ENCODE data around the gene NBAS. TPM values are rescaled to one million over a fixed set of nuclear protein-coding genes. Genes with fewer than 3 reads are reported as not detected.

NBAS gene
- total RNA-seq, 1 donor from 2014 or later: 57.6 TPM

GRCh38 chr2:15579641-15580040 lies 18.5 kb upstream of the NBAS start:
- Histone ChIP-seq H2AFZ (ENCODE audit: low read depth, low read length) (no peak overlapping the region), H3K4me1 (ENCODE audit: insufficient read depth, low read length) (no peaks in the 10 kb centered on the region), H3K27ac (ENCODE audit: low read depth, low read length) (no peak overlapping the region), H3K79me2 (ENCODE audit: insufficient read depth, low read length) (no peaks in the 10 kb centered on the region), H4K20me1 (ENCODE audit: insufficient read depth, low read length) (no peaks in the 10 kb centered on the region), H3K4me3 (ENCODE audit: insufficient read depth, low read depth, low read length) (no peak overlapping the region), H3K27me3 (ENCODE audit: insufficient read depth, low read length) (no peaks in the 10 kb centered on the region), H3K36me3 (ENCODE audit: insufficient read depth, low read length) (no peaks in the 10 kb centered on the region), H3K4me2 (ENCODE audit: low read length) (peak overlapping the region; percentile 41), H3K9ac (ENCODE audit: low read length) (no peak overlapping the region), H3K9me3 (ENCODE audit: insufficient read depth, low read depth, low read length) (no peaks in the 10 kb centered on the region)
- H3K36me3 Mint-ChIP-seq (ENCODE audit: low read depth, unreplicated experiment): no peaks in the 10 kb centered on the region
- no peak overlapping the region for H3K4me3 Mint-ChIP-seq (ENCODE audit: unreplicated experiment)
- TF ChIP-seq CTCF (IDR thresholded peaks at IDR 0.05; ENCODE audit: insufficient read depth, low read depth, low read length): no peak
- no peak for TF ChIP-seq EZH2 (IDR thresholded peaks at IDR 0.05; ENCODE audit: insufficient read depth, low read length)
- H3K27me3 Mint-ChIP-seq (ENCODE audit: low read depth, unreplicated experiment): no peaks in the 10 kb centered on the region
- H3K27ac Mint-ChIP-seq (ENCODE audit: unreplicated experiment): peak overlapping the region; percentile 50
- H3K4me1 Mint-ChIP-seq (ENCODE audit: low read depth, unreplicated experiment): peaks cover 26% of the 10 kb centered on the region
- no peaks in the 10 kb centered on the region for H3K9me3 Mint-ChIP-seq (ENCODE audit: unreplicated experiment)
- FAIRE-seq (no peak), DNase-seq (ENCODE audit: low read depth) (peak; percentile 75)

GRCh38 chr2:15577071-15577735 lies 16.1 kb upstream of the NBAS start:
- H4K20me1 ChIP-seq (ENCODE audit: insufficient read depth, low read length): no peaks in the 10 kb centered on the region
- no peak overlapping the region for H3K9ac ChIP-seq (ENCODE audit: low read length)
- no peaks in the 10 kb centered on the region for H3K79me2 ChIP-seq (ENCODE audit: insufficient read depth, low read length)
- H3K9me3 Mint-ChIP-seq (ENCODE audit: unreplicated experiment): no peaks in the 10 kb centered on the region
- H3K36me3 Mint-ChIP-seq (ENCODE audit: low read depth, unreplicated experiment): no peaks in the 10 kb centered on the region
- no peak for FAIRE-seq
- no peaks in the 10 kb centered on the region for H3K36me3 ChIP-seq (ENCODE audit: insufficient read depth, low read length)
- H3K4me1 ChIP-seq (ENCODE audit: insufficient read depth, low read length): no peaks in the 10 kb centered on the region
- no peak overlapping the region for H2AFZ ChIP-seq (ENCODE audit: low read depth, low read length)
- H3K27me3 Mint-ChIP-seq (ENCODE audit: low read depth, unreplicated experiment): no peaks in the 10 kb centered on the region
- no peak overlapping the region for H3K27ac ChIP-seq (ENCODE audit: low read depth, low read length)
- H3K4me2 ChIP-seq (ENCODE audit: low read length): no peak overlapping the region
- H3K27ac Mint-ChIP-seq (ENCODE audit: unreplicated experiment): no peak overlapping the region
- no peak overlapping the region for H3K4me3 ChIP-seq (ENCODE audit: insufficient read depth, low read depth, low read length)
- TF ChIP-seq CTCF (IDR thresholded peaks at IDR 0.05; ENCODE audit: insufficient read depth, low read depth, low read length): peak; percentile 85
- TF ChIP-seq EZH2 (IDR thresholded peaks at IDR 0.05; ENCODE audit: insufficient read depth, low read length): no peak
- peak; percentile 53 for DNase-seq (ENCODE audit: low read depth)
- H3K27me3 ChIP-seq (ENCODE audit: insufficient read depth, low read length): no peaks in the 10 kb centered on the region
- no peak overlapping the region for H3K4me3 Mint-ChIP-seq (ENCODE audit: unreplicated experiment)
- no peaks in the 10 kb centered on the region for H3K9me3 ChIP-seq (ENCODE audit: insufficient read depth, low read depth, low read length)
- peaks cover 13% of the 10 kb centered on the region for H3K4me1 Mint-ChIP-seq (ENCODE audit: low read depth, unreplicated experiment)

- Mint-ChIP-seq H3K36me3 (ENCODE audit: low read depth, unreplicated experiment) (no peaks in the 10 kb centered on the region), H3K4me1 (ENCODE audit: low read depth, unreplicated experiment) (no peaks in the 10 kb centered on the region), H3K27me3 (ENCODE audit: low read depth, unreplicated experiment) (no peaks in the 10 kb centered on the region), H3K27ac (ENCODE audit: unreplicated experiment) (no peak overlapping the region), H3K9me3 (ENCODE audit: unreplicated experiment) (no peaks in the 10 kb centered on the region), H3K4me3 (ENCODE audit: unreplicated experiment) (no peak overlapping the region)
- no peaks in the 10 kb centered on the region for H3K9me3 ChIP-seq (ENCODE audit: insufficient read depth, low read depth, low read length)
- H3K4me1 ChIP-seq (ENCODE audit: insufficient read depth, low read length): no peaks in the 10 kb centered on the region
- no peak overlapping the region for H2AFZ ChIP-seq (ENCODE audit: low read depth, low read length)
- FAIRE-seq (no peak), DNase-seq (ENCODE audit: low read depth) (no peak)
- H3K27ac ChIP-seq (ENCODE audit: low read depth, low read length): no peak overlapping the region
- H4K20me1 ChIP-seq (ENCODE audit: insufficient read depth, low read length): no peaks in the 10 kb centered on the region
- TF ChIP-seq EZH2 (IDR thresholded peaks at IDR 0.05; ENCODE audit: insufficient read depth, low read length) (no peak), CTCF (IDR thresholded peaks at IDR 0.05; ENCODE audit: insufficient read depth, low read depth, low read length) (no peak)
- no peak overlapping the region for H3K9ac ChIP-seq (ENCODE audit: low read length)
- H3K36me3 ChIP-seq (ENCODE audit: insufficient read depth, low read length): no peaks in the 10 kb centered on the region
- no peaks in the 10 kb centered on the region for H3K27me3 ChIP-seq (ENCODE audit: insufficient read depth, low read length)
- H3K4me2 ChIP-seq (ENCODE audit: low read length): no peak overlapping the region
- H3K4me3 ChIP-seq (ENCODE audit: insufficient read depth, low read depth, low read length): no peak overlapping the region
- no peaks in the 10 kb centered on the region for H3K79me2 ChIP-seq (ENCODE audit: insufficient read depth, low read length)
These were observed 10.6 kb upstream of the NBAS start for GRCh38 chr2:15571729-15572128.

Data from astrocyte (in vitro differentiated cells and primary cell).